H7 (cell line): ENCODE measurements around the gene PSD2. TPM values are rescaled to one million over a fixed set of nuclear protein-coding genes. Genes with fewer than 3 reads are reported as not detected.

ENCODE experiments used
- DNase-seq: peaks from one replicate; pipeline ENCODE4 v3.0.0; 2012
- H3K27me3 ChIP-seq: 2 replicates; pipeline ENCODE4 v1.6.0; 2011; ENCODE audit warnings: mild to moderate bottlenecking, low read length; ENCODE audit not compliant: control insufficient read depth, insufficient read depth
- H3K36me3 ChIP-seq: replicated peaks from 2 replicates; pipeline ENCODE4 v1.5.1; 2011; ENCODE audit warnings: low read length; ENCODE audit not compliant: control insufficient read depth, insufficient read depth
- H3K4me3 ChIP-seq: 2 replicates; pipeline ENCODE4 v1.5.1; 2011; ENCODE audit warnings: low read depth, mild to moderate bottlenecking, control low read depth, low read length, moderate library complexity; ENCODE audit not compliant: insufficient read depth
- total RNA-seq: library from RNA; depleted of rRNA; stranded (reverse); fragments of >200 nt; shearing (Covaris generic); gene quantifications from 2 replicates; pipeline ENCODE4 v1.2.3, GENCODE V29; 2014

Gene PSD2
- total RNA-seq, 1 experiment from 2014 or later, result 0.10 TPM

- Histone ChIP-seq H3K27me3 (peaks cover 55% of the 10 kb centered on the region), H3K36me3 (no peaks in the 10 kb centered on the region), H3K4me3 (no peak overlapping the region)
- DNase-seq, result peak; percentile 60
Measured at GRCh38 chr5:139759219-139759721, 36.3 kb upstream of the PSD2 start.

- Histone ChIP-seq H3K27me3 (peaks cover 54% of the 10 kb centered on the region), H3K4me3 (no peak overlapping the region), H3K36me3 (no peaks in the 10 kb centered on the region)
- peak; percentile 46 for DNase-seq
Measured at GRCh38 chr5:139760066-139761056, 35.2 kb upstream of the PSD2 start.

- Histone ChIP-seq H3K4me3 (no peak overlapping the region), H3K27me3 (peaks cover 47% of the 10 kb centered on the region), H3K36me3 (no peaks in the 10 kb centered on the region)
- no peak for DNase-seq
Measured at GRCh38 chr5:139761057-139761450, 34.6 kb upstream of the PSD2 start.

DNA sequence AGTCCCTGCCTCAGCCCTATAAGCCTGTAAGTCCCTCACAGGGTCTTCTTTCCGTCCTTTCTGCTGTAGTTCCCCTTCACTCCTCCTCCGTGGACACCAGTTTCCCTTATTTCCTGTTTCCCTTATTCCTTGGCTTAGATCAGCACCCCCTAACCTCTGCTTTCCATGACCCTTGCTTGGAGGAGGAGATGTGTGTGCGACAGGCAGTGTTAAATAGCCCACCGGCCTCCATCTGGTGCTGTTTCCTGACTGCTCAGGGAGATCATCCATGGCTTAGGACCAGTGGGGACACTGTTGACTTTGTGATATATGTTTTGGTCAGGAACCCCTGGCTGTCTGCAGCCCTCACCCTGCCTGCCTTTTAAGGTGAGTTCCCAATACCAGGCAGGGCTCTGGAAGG is 34.1 kb upstream of the PSD2 start:
- no peak overlapping the region for H3K4me3 ChIP-seq
- H3K36me3 ChIP-seq, result no peaks in the 10 kb centered on the region
- H3K27me3 ChIP-seq, result peaks cover 44% of the 10 kb centered on the region
- DNase-seq, result peak; percentile 31

GRCh38 chr5:139762615-139763170 is 32.9 kb upstream of the PSD2 start:
- Histone ChIP-seq H3K27me3 (peaks cover 34% of the 10 kb centered on the region), H3K36me3 (no peaks in the 10 kb centered on the region), H3K4me3 (no peak overlapping the region)
- peak; percentile 65 for DNase-seq

- Histone ChIP-seq H3K36me3 (no peaks in the 10 kb centered on the region), H3K4me3 (no peak overlapping the region), H3K27me3 (peaks cover 30% of the 10 kb centered on the region)
- peak; percentile 52 for DNase-seq
Measured at GRCh38 chr5:139763280-139763929, 32.2 kb upstream of the PSD2 start.

GRCh38 chr5:139763930-139764791 is 31.4 kb upstream of the PSD2 start:
- peak; percentile 98 for DNase-seq
- H3K4me3 ChIP-seq, result no peak overlapping the region
- peaks cover 26% of the 10 kb centered on the region for H3K27me3 ChIP-seq
- no peaks in the 10 kb centered on the region for H3K36me3 ChIP-seq

GRCh38 chr5:139764886-139765408 is 30.7 kb upstream of the PSD2 start:
- Histone ChIP-seq H3K27me3 (peaks cover 24% of the 10 kb centered on the region), H3K36me3 (no peaks in the 10 kb centered on the region), H3K4me3 (no peak overlapping the region)
- DNase-seq, result no peak

- H3K27me3 ChIP-seq, result peaks cover 24% of the 10 kb centered on the region
Measured at GRCh38 chr5:139765409-139766217, 30.0 kb upstream of the PSD2 start.

DNA sequence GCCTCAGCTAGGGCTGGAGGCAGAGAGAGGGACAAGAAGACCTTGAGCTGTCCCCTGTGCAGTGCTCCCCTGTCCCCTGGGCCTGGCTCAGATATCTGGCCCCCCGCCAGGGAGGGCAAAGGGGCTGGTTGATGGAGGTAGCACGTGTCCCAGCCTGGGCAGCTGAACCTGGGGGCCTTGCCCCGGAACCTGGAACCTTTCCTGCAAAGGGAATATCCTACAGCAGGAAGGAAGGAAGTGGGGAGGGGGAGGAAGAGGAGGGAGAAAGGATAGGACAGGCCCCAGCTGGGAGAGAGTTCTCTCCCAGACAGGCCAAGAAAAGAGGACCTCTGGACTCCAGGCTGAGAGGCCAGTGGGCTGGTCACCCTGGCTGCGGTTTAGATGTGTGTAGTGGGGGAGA is 27.6 kb upstream of the PSD2 start:
- no peak overlapping the region for H3K4me3 ChIP-seq
- H3K36me3 ChIP-seq, result no peaks in the 10 kb centered on the region
- peak; percentile 25 for DNase-seq
- peaks cover 22% of the 10 kb centered on the region for H3K27me3 ChIP-seq

More at GRCh38 chr5:139765409-139766217, 30.0 kb upstream of the PSD2 start:
- Histone ChIP-seq H3K36me3 (no peaks in the 10 kb centered on the region), H3K4me3 (peak overlapping the region; percentile 66)
- peak; percentile 95 for DNase-seq

GRCh38 chr5:139768807-139769465 is 26.7 kb upstream of the PSD2 start:
- Histone ChIP-seq H3K27me3 (peaks cover 12% of the 10 kb centered on the region), H3K4me3 (no peak overlapping the region), H3K36me3 (no peaks in the 10 kb centered on the region)
- peak; percentile 40 for DNase-seq

DNA sequence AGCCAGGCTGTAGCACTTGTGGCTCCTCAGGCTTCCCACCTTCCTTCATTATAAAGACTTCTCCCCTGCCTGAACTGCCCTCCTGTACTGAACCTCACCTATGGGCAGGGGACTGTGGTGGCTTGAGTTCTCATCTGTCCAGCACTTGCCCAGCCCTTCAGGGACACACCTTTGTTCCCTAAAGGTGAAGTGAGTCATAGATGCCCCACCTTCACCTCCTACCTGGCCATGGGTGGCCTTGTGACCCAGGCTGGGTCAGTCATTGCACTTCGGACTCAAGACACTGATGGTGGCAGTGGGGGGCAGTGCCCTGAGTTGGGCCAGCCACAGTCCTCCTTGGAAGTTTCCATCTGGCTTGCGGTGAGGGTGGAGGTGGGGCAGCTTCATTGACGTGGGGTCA is 26.1 kb upstream of the PSD2 start:
- Histone ChIP-seq H3K27me3 (peaks cover 10% of the 10 kb centered on the region), H3K36me3 (no peaks in the 10 kb centered on the region), H3K4me3 (no peak overlapping the region)
- DNase-seq, result peak; percentile 22

DNA sequence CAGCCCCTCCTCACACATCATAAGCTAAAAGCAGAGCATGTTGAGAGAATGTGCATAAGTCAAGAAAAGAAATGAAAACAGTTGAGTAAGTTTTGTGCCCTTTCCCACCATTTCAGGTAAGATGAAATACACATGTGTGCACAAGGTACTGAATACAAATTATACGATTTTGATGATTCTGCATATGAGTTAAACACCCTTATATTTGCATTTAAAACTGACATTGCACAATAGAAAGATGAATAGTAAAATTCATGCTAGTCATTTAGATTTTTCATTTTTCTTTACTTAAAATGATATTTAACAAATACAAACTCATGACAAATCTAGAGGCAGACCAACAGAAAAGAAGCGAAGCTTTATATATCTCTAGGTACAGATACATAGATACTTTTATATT is 24.9 kb upstream of the PSD2 start:
- H3K27me3 ChIP-seq, result peaks cover 4% of the 10 kb centered on the region
- DNase-seq, result no peak
- H3K36me3 ChIP-seq, result no peaks in the 10 kb centered on the region
- no peak overlapping the region for H3K4me3 ChIP-seq
